ENCODE measurements around the gene ACSL4. TPM values are rescaled to one million over a fixed set of nuclear protein-coding genes. Genes with fewer than 3 reads are reported as not detected.
A peak's percentile ranks its signal among the peaks of the same experiment; 100 is the strongest.

The ACSL4 gene
- total RNA-seq, 4 donors from 2014 or later: 38.4 to 62.9 (median 46.9) TPM

GRCh38 chrX:109632906-109633504, 100.1 kb downstream of the ACSL4 start:
- Histone ChIP-seq H3K27ac (no peak overlapping the region), H3K36me3 (no peaks in the 10 kb centered on the region), H3K9me3 (no peaks in the 10 kb centered on the region), H3K4me3 (replicated peaks in 1 of 3) (no peak overlapping the region), H3K4me1 (no peaks in the 10 kb centered on the region), H3K27me3 (no peaks in the 10 kb centered on the region)
- intact Hi-C loops (cut with DNase I): loop anchor here (10.0 kb wide), 1 partner anchor 148 kb away; the partner anchor contains the start of gene GUCY2F
- 52 to 54% methylated on average over 5 of the region's 5 CpGs for WGBS, 2 donors
- peak in 1 of 2 donors; percentile 8 for DNase-seq
- TF ChIP-seq CTCF (IDR thresholded peaks at IDR 0.05) (peak in 3 of 6 experiments; percentile 25 to 43 (median 38)), POLR2A (IDR thresholded peaks at IDR 0.05) (no peak)

- Histone ChIP-seq H3K36me3 (no peaks in the 10 kb centered on the region), H3K4me1 (no peaks in the 10 kb centered on the region)
- intact Hi-C loops (cut with DNase I): no loop called here
Measured at GRCh38 chrX:109629310-109629709, 103.7 kb downstream of the ACSL4 start.

DNA sequence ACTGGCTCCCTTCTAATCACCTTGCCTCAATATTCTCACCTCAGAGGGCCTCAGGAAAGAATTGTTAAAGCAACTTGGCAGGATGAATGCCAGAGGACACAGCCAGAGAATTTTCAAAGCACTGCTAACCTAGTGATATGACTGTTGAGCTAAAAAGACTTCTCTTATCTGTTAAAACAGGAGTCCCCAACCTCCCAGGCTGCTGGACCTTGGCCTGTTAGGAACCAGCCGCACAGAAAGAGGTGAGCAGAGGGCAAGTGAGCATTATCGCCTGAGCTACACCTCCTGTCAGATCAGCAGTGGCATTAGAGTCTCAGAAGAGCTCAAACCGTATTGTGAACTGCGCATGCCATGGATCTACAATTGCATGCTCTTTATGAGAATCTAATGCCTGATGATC, 106.4 kb downstream of the ACSL4 start:
- TF ChIP-seq CTCF (IDR thresholded peaks at IDR 0.05) (no peak), POLR2A (IDR thresholded peaks at IDR 0.05) (no peak)
- H3K27me3 ChIP-seq: no peaks in the 10 kb centered on the region
- H3K4me3 ChIP-seq (replicated peaks in 1 of 3): no peak overlapping the region
- no peaks in the 10 kb centered on the region for H3K9me3 ChIP-seq
- 92 to 94% methylated on average over 2 to 4 of the region's 4 CpGs for WGBS, 2 donors
- no peaks in the 10 kb centered on the region for H3K36me3 ChIP-seq
- no peaks in the 10 kb centered on the region for H3K4me1 ChIP-seq
- H3K27ac ChIP-seq: no peak overlapping the region
- no peak for DNase-seq
- intact Hi-C loops (cut with DNase I): no loop called here

More at GRCh38 chrX:109629310-109629709, 103.7 kb downstream of the ACSL4 start:
- TF ChIP-seq POLR2A (IDR thresholded peaks at IDR 0.05) (no peak), CTCF (IDR thresholded peaks at IDR 0.05) (no peak)
- Histone ChIP-seq H3K9me3 (no peaks in the 10 kb centered on the region), H3K27ac (no peak overlapping the region), H3K4me3 (replicated peaks in 1 of 3) (no peak overlapping the region), H3K27me3 (no peaks in the 10 kb centered on the region)
- WGBS, 2 donors: 25 to 26% methylated on average over 3 of the region's 3 CpGs
- no peak for DNase-seq

DNA sequence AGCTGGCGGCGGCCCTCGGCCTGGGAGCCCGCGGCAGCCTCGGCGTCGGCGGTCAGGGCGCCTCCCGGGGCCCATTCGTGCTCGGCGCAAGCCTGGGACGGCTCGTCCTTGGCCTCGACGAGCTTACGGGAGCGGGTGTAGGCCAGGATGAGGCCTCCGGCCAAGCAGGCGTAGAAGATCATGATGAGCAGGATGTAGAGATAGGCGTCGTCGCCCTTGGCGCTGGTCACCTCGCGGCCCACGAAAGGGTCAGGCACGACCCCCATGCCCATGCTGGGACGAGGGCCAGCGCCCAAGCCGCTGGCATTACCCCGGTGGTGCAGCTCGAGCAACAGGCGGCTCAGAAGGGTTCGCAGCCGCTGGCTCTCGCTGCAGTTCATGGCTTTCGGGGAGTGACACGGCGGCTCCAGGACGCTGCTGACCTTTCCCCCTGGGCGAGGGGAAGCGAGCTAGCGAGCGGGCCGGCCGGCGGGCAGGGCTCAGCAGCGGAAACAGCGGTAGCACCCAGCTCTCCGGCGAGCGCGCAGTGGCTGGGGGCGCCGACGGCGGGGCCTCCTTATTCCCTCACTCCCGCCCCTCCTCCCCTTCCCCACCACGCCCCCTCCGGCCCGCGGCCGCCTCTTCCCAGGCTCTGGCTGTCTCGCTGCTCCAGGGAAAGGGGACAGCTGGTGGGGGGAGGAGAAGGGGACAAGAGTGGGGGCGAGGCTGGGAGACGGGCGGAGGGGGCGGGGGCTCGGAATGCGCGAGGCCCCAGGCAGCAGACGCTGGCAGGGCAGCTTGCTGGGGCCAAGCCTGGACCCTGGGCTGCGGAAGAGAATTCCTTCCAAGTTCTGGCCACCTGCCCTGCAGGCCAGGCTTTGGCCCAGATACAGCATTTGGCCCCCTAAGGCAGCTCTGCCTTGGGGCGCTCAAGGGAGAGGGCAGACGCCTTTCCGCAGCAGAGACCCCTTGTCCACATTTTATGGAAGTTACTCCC, 108.1 kb downstream of the ACSL4 start, which contains the start of gene KCNE5:
Gene KCNE5 (minus strand): TSS at position 532 of the 976 bp plus-strand sequence. CDS start 152 bp downstream, at position 380.
- Histone ChIP-seq H3K27me3 (no peaks in the 10 kb centered on the region), H3K36me3 (no peaks in the 10 kb centered on the region), H3K4me3 (replicated peaks in 1 of 3) (no peak within 1 kb of the TSS), H3K4me1 (no peaks in the 10 kb centered on the region), H3K9me3 (no peaks in the 10 kb centered on the region), H3K27ac (no peak within 1 kb of the TSS)
- 83 to 100% methylated on average over 2 to 4 of the region's 79 CpGs for WGBS, 2 donors
- intact Hi-C loops (cut with DNase I): no loop called here
- DNase-seq: no peak
- TF ChIP-seq CTCF (IDR thresholded peaks at IDR 0.05): no peak
- TF ChIP-seq POLR2A (IDR thresholded peaks at IDR 0.05): no peak
